SH-SY5Y (cell line): ENCODE results near the gene EPM2A.

Experiments used
- GATA2 ChIP-seq: IDR thresholded peaks from 2 replicates; pipeline ENCODE4 v1.6.1; 2011; ENCODE audit warnings: mild to moderate bottlenecking, low read depth, low read length
- GATA3 ChIP-seq: IDR thresholded peaks from 2 replicates; pipeline ENCODE4 v1.6.1; 2011; ENCODE audit warnings: low read depth, mild to moderate bottlenecking, low read length, moderate library complexity

DNA sequence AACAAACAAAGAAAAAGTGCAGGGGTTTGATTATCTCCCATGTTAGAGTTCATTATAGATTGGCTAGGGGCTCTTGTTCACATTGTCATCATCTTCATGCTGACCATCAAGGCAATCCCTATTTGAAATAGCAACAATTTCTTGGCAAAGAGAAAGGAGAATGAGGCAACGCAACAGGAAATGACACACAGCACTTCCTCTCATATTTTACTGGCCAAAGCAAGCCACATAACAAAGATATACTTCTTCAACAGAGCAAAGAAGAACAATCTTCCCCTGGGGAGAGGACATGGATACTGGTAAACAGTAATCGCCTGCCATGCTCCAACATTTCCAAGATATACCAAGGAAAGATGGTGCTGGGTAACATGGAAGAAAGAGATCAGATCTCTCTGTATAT is 29.8 kb downstream of the EPM2A start:
- TF ChIP-seq GATA2: no peak
- no peak for TF ChIP-seq GATA3
